Skeletal muscle satellite cell (primary cell): Measurements from ENCODE around the gene ZBTB7A.

ENCODE experiments used
- H3K27me3 ChIP-seq: 2 replicates; pipeline ENCODE4 v1.7.0; 2013; ENCODE audit warnings: low read length; ENCODE audit not compliant: control insufficient read depth, insufficient read depth
- H3K36me3 ChIP-seq: 2 replicates; pipeline ENCODE4 v1.7.0; 2013; ENCODE audit warnings: mild to moderate bottlenecking, control low read depth, low read length; ENCODE audit not compliant: insufficient read depth
- H3K4me1 ChIP-seq: 2 replicates; pipeline ENCODE4 v1.7.0; 2013; ENCODE audit warnings: low read length; ENCODE audit not compliant: control insufficient read depth, insufficient read depth
- H3K4me2 ChIP-seq: 2 replicates; pipeline ENCODE4 v1.7.0; 2013; ENCODE audit warnings: mild to moderate bottlenecking, low read length
- H3K4me3 ChIP-seq: 2 replicates; pipeline ENCODE4 v1.7.0; 2013; ENCODE audit warnings: low read length
- H3K9ac ChIP-seq: 2 replicates; pipeline ENCODE4 v1.7.0; 2013; ENCODE audit warnings: mild to moderate bottlenecking, low read depth, low read length, moderate library complexity
- H3K9me3 ChIP-seq: replicated peaks from 2 replicates; pipeline ENCODE4 v1.7.0; 2013; ENCODE audit warnings: mild to moderate bottlenecking, control low read depth, low read length

The ZBTB7A gene

DNA sequence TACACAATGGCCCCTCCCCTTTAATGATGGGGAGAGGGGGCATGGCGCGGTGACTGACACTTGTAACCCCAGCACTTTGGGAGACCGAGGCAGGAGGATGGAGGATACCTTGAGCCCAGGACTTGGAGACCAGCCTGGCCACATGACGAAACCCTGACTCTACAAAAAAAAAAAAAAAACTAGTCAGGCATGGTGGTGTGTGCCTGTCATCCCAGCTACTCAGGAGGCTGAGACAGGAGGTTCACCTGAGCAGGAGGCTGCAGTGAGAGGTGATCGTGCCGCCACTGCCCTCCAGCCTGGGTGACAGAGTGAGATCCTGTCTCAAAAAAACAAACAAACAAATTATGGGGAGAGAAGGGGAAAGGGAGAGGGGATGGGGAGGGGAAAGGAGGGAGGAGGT lies 13.8 kb upstream of the ZBTB7A start:
- H3K9me3 ChIP-seq: no peaks in the 10 kb centered on the region
- H3K27me3 ChIP-seq: no peaks in the 10 kb centered on the region
- no peak overlapping the region for H3K4me2 ChIP-seq
- H3K4me3 ChIP-seq: no peak overlapping the region
- no peak overlapping the region for H3K9ac ChIP-seq
- H3K36me3 ChIP-seq: no peaks in the 10 kb centered on the region
- H3K4me1 ChIP-seq: peaks cover 4% of the 10 kb centered on the region

GRCh38 chr19:4077800-4078684 lies 11.3 kb upstream of the ZBTB7A start:
- peak overlapping the region; percentile 68 for H3K4me3 ChIP-seq
- no peaks in the 10 kb centered on the region for H3K36me3 ChIP-seq
- H3K27me3 ChIP-seq: no peaks in the 10 kb centered on the region
- peaks cover 4% of the 10 kb centered on the region for H3K4me1 ChIP-seq
- no peaks in the 10 kb centered on the region for H3K9me3 ChIP-seq
- peak overlapping the region; percentile 70 for H3K9ac ChIP-seq
- peak overlapping the region; percentile 87 for H3K4me2 ChIP-seq

DNA sequence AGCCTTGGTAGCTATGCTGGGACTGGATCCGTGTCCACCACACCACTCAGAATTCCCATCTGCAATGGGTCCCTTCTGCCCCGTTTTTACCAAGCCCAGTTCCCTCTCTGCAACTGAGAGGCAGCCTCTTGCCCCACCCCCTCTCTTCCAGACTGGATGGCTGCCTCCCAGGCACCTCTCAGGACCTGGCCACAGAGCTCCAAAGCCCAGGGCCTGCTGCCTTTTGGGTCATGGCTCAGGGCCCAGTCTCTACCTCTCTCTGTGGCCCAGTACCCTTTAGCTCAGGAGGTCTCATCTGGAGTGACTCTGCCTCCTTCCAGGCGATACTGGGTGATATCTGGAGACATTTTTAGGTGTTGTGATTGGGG lies 10.3 kb upstream of the ZBTB7A start:
- H3K9ac ChIP-seq: no peak overlapping the region
- no peak overlapping the region for H3K4me2 ChIP-seq
- H3K27me3 ChIP-seq: no peaks in the 10 kb centered on the region
- peaks cover 4% of the 10 kb centered on the region for H3K4me1 ChIP-seq
- H3K4me3 ChIP-seq: no peak overlapping the region
- no peaks in the 10 kb centered on the region for H3K9me3 ChIP-seq
- no peaks in the 10 kb centered on the region for H3K36me3 ChIP-seq

GRCh38 chr19:4075373-4075772 lies 8.7 kb upstream of the ZBTB7A start:
- H3K4me1 ChIP-seq: peaks cover 4% of the 10 kb centered on the region
- H3K4me3 ChIP-seq: no peak overlapping the region
- no peaks in the 10 kb centered on the region for H3K36me3 ChIP-seq
- H3K27me3 ChIP-seq: no peaks in the 10 kb centered on the region
- no peaks in the 10 kb centered on the region for H3K9me3 ChIP-seq
- no peak overlapping the region for H3K4me2 ChIP-seq
- H3K9ac ChIP-seq: no peak overlapping the region

DNA sequence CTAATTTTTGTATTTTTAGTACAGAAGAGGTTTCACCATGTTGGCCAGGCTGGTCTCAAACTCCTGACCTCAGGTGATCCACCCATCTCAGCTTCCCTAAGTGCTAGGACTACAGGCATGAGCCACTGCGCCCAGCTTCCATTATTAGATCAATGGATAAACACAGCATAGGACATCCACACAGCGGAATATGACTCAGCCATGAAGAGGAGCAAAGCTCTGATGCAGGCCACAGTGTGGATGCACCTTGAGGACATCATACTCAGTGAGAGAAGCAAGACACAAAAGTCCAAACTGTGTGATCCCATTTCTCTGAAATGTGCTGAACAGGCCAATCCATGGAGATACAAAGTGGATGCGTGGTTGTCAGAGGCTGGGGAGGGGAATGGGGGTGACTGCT lies 4.9 kb upstream of the ZBTB7A start:
- Histone ChIP-seq H3K4me1 (no peaks in the 10 kb centered on the region), H3K9me3 (no peaks in the 10 kb centered on the region), H3K9ac (no peak overlapping the region), H3K4me3 (no peak overlapping the region), H3K27me3 (no peaks in the 10 kb centered on the region), H3K4me2 (no peak overlapping the region), H3K36me3 (no peaks in the 10 kb centered on the region)

- no peak overlapping the region for H3K4me2 ChIP-seq
- H3K9me3 ChIP-seq: no peaks in the 10 kb centered on the region
- H3K4me1 ChIP-seq: no peaks in the 10 kb centered on the region
- H3K9ac ChIP-seq: no peak overlapping the region
- H3K27me3 ChIP-seq: no peaks in the 10 kb centered on the region
- no peak overlapping the region for H3K4me3 ChIP-seq
- H3K36me3 ChIP-seq: no peaks in the 10 kb centered on the region
Observed at GRCh38 chr19:4069331-4069959, 2.7 kb upstream of the ZBTB7A start.

DNA sequence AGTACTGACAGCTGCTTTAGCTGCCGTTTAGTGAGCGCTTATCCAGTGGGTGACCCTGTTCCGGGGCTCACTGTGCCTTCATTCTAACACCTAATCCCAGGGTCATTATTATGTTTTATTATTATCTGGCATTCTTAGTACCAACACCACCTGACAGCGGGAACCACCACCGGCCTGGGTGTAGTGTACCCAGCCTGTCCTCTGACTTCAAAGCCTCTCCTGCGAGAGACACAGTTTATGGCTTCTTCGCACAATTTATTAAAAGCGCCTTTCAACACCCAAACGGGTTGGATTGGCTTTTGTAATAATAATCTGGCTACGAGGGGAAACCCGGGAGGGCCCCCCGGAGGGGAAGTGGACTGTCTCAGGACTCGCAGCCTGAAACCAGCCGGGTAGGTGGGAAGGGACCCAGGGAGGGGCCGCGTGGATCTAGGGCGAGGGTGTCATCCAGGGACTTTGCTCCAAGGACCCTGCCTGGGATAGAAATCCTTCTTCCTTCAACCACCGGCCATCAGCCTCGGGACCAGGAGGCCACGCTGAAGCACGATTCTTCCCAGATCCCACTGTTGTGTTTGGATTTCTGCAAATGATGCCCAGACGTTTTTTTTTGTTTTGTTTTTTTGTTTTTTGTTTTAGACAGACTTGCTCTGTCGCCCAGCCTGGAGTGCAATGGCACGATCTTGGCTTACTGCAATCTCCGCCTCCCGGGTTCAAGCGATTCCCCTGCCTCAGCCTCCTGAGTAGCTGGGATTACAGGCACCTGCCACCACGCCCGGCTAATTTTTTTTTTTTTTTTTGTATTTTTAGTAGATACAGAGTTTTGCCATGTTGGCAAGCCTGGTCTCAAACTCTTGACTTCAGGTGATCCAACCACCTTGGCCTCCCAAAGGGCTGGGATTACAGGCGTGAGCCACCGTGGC lies 1.6 kb upstream of the ZBTB7A start:
- Histone ChIP-seq H3K36me3 (peaks cover 4% of the 10 kb centered on the region), H3K9ac (no peak overlapping the region), H3K27me3 (no peaks in the 10 kb centered on the region), H3K4me3 (no peak overlapping the region), H3K4me1 (peaks cover 6% of the 10 kb centered on the region), H3K4me2 (peak overlapping the region; percentile 81), H3K9me3 (no peaks in the 10 kb centered on the region)

GRCh38 chr19:4067396-4068046 lies 822 bp upstream of the ZBTB7A start:
- peak overlapping the region; percentile 81 for H3K4me2 ChIP-seq
- H3K4me1 ChIP-seq: peaks cover 14% of the 10 kb centered on the region
- peak overlapping the region; percentile 70 for H3K9ac ChIP-seq
- H3K27me3 ChIP-seq: no peaks in the 10 kb centered on the region
- H3K4me3 ChIP-seq: peak overlapping the region; percentile 83
- no peaks in the 10 kb centered on the region for H3K9me3 ChIP-seq
- peaks cover 11% of the 10 kb centered on the region for H3K36me3 ChIP-seq

GRCh38 chr19:4066176-4066606 lies 508 bp downstream of the ZBTB7A start:
- Histone ChIP-seq H3K9ac (peak overlapping the region; percentile 80), H3K4me3 (peak overlapping the region; percentile 83), H3K9me3 (no peaks in the 10 kb centered on the region), H3K36me3 (peaks cover 22% of the 10 kb centered on the region), H3K4me1 (peaks cover 27% of the 10 kb centered on the region), H3K4me2 (peak overlapping the region; percentile 72), H3K27me3 (no peaks in the 10 kb centered on the region)

DNA sequence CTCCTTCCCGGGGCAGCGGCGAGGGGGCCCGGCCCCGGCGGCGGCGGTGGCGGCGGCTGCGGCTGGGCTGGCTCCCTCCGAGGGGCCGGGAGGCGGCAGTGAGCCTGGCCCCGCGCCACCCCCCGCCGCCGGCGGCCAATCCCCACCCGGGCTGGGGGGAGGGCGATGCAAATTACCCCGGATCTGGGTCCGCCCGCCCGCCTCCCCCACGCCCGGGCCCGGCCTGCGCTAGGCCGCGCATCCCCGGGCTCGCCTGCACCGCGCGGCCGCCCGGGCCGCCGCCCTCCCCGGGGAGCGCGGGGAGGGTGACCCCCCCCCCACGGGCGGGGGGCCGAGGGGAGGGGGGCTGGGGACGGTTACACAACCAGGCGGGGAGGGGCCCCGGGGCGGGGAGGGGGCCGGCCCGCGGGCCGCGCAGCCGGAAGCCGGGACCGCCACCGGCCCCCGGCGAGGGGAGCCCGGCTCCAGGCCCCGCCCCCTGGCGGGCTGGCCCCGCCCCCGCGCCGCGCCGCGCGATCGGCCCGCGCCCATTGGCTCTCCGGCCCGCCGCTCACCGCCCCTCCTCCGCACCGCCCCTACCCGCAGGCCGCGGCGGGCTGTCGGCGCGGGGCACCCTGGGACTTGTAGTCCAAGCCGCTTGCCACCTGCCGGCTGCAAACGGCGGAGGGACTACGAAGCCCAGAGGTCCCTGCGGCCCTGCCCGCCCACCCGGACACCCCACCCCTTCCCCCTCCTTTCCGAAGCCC lies 1.1 kb downstream of the ZBTB7A start:
- Histone ChIP-seq H3K36me3 (peaks cover 22% of the 10 kb centered on the region), H3K4me3 (peak overlapping the region; percentile 83), H3K9ac (peak overlapping the region; percentile 94), H3K4me1 (peaks cover 33% of the 10 kb centered on the region), H3K9me3 (no peaks in the 10 kb centered on the region), H3K27me3 (no peaks in the 10 kb centered on the region), H3K4me2 (peak overlapping the region; percentile 72)
